ENCODE results near the gene GNPDA1.
A peak's percentile ranks its signal among the peaks of the same experiment; 100 is the strongest.
"Not testable (repeated sequence)": the region's sequence is repeated elsewhere in the genome, so short reads cannot be mapped to it uniquely, and the experiment has no call there.

GNPDA1 gene

DNA sequence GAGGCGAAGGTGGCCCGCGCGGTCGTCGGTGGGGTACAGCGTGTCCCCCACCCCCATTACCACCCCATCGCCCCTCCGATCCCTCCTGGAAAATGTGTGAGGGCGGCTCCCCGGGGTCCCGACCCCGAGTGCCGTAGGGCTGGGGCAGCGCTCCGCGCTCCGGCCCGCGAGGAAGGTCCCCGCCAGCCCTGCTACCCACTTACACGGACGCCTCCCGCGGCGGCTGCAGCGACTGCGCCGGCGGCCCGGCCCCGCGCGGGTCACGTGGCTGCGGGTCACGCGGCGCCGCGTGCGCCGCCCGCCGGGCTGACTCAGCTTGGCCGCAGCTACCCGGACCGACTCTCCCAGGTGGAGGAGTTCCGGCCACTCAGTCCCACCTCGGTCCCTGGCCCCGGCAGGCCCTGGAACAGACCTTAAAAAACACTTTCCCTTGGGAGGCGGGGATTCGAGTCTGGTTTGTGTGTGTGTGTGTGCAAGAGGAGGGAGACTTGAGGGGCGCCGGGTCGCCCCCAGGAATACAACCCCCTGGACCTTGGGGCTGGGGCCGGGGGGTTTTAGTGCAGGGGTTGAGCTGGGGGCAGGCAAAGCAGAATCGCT, at the start of gene GNPDA1:
GNPDA1 (minus strand) TSS at position 236 of the 597 bp plus-strand sequence. CDS start 992 bp downstream, outside the sequence.
- TF ChIP-seq CTCF (IDR thresholded peaks at IDR 0.05; ENCODE audit: control extremely low read depth, extremely low read depth, low read depth, missing control alignments) = no peak
- POLR2A ChIA-PET = interaction anchor here (0.6 kb wide), 1 partner anchor 44 kb away, joined by 3 read pairs; the partner anchor contains the start of gene RNF14
- CTCF ChIA-PET = interaction anchor here (1.0 to 11.1 kb wide), 9 partner anchors 15 to 421 kb away, joined by 3 to 225 read pairs (median 11); partner anchors contain the start of gene RNF14
- DNase-seq (ENCODE audit: extremely low spot score) = peak; percentile 87

DNA sequence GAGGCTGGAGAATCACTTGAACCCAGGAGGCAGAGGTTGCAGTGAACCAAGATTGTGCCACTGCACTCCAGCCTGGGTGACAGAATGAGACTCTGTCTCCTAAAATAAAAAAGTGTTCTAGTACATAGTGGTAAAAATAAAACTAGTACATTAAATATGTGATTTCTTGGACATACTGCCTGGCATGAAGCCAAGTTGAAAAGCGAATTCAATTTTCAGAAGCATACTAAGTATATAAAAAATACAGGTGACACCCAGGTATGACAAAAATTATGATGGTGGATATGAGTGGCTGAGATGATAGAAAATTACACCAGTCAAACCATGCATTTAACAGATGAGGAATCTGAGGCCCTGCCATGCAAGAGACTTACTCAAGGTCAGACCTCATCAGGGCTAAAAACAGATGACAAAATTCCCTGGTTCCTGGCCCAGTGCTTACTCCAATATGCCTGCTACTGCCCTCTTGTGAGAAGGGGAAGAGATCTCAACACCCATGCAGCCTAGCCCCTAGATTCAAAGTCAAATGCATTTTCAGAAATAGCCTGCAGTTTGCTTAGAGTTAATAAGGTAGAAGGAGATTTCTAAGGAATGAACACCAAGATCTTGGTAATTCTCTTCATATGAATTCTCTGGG, 46.6 kb upstream of the GNPDA1 start:
- POLR2A ChIA-PET = no interaction called here
- CTCF ChIA-PET = no interaction called here
- TF ChIP-seq CTCF (IDR thresholded peaks at IDR 0.05; ENCODE audit: control extremely low read depth, extremely low read depth, low read depth, missing control alignments) = no peak
- DNase-seq (ENCODE audit: extremely low spot score) = no peak

DNA sequence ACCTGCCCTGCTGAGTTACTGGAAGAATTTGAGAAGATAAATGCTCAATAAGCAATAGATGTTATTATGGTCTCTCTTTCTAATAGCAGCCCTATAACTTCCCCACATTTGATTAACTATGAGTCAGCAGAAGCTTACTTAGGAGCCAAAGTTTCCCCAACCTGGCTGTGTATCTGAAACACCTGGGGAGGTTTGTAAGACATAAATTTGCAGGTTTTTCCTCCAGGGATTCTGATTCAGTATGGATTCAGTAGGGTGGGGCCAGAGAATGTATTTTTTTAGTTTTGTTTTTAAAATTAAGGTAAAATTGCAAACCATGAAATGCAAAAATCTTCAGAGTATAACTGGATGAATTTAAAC, 44.9 kb upstream of the GNPDA1 start:
- CTCF ChIA-PET = interaction anchor here (0.8 kb wide), 1 partner anchor 25 kb away, joined by 3 read pairs; no protein-coding TSS in a partner anchor
- POLR2A ChIA-PET = no interaction called here
- no peak for TF ChIP-seq CTCF (IDR thresholded peaks at IDR 0.05; ENCODE audit: control extremely low read depth, extremely low read depth, low read depth, missing control alignments)
- no peak for DNase-seq (ENCODE audit: extremely low spot score)

DNA sequence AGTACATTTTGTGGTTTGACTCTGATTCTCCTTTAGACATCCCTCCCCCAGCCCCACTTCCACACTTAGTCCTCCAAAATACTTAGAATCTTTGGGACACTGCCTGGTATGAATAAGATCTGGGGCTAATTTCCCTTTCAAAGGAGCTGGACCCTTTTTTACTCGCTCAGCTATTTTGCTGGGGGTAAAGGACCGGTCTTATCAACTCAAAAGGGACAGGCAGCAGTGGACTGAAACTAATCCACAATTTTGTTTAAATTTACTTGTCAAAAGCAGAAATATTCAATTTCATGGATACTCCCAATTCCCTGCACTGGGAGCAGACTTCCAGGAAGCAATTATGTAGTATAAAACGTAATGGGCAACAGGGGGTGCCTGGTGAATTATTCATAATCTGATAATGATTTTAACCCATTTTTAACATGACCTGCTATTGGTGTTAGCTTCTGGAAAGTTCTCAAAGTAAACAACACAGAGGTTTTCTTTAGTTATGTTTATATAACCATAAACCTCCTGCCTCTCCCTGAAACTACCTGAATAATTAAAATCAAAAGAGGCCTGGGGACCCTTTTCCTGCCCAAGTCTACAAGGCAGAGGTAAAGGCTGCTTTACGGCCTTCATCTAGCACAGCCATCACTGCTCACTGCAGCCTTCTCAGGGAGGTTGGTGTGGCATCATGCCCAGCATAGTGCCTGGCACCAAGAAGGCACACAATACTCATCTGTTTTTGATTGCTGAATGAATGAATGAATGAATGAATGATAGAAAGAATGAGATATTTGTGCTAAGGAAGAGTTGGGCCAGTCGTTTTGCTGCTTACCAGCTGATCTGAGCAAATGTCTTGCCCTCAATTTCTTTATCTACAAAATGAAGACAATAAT, 44.2 kb upstream of the GNPDA1 start:
- ChIA-PET POLR2A (no interaction called here), CTCF (interaction anchor here (0.8 kb wide), 1 partner anchor 24 kb away, joined by 3 read pairs; no protein-coding TSS in a partner anchor)
- DNase-seq (ENCODE audit: extremely low spot score) = no peak
- TF ChIP-seq CTCF (IDR thresholded peaks at IDR 0.05; ENCODE audit: control extremely low read depth, extremely low read depth, low read depth, missing control alignments) = no peak

DNA sequence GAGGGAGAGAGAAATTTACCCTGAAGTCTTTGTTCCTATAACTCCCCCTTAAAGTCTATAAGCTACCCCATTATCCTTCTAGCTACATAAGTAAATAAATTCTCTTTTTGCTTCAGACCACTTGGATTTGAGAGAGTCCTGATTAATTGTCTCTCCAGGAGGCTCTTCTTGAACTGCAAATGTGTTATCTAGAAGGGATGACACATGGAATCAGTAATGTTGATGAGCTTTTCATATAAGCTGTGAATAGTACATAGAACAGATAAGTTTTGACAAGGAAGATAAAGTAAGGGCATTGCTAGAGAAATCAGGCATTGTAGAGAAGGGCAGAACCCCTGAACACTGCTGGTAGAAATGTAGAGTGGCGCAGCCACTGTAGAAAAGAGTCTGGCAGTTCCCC, 42.5 kb upstream of the GNPDA1 start:
- TF ChIP-seq CTCF (IDR thresholded peaks at IDR 0.05; ENCODE audit: control extremely low read depth, extremely low read depth, low read depth, missing control alignments) = no peak
- no peak for DNase-seq (ENCODE audit: extremely low spot score)
- CTCF ChIA-PET = interaction anchor here (0.9 kb wide), 1 partner anchor 659 kb away, joined by 3 read pairs; no protein-coding TSS in a partner anchor
- POLR2A ChIA-PET = no interaction called here

- no peak for DNase-seq (ENCODE audit: extremely low spot score)
- no peak for TF ChIP-seq CTCF (IDR thresholded peaks at IDR 0.05; ENCODE audit: control extremely low read depth, extremely low read depth, low read depth, missing control alignments)
- CTCF ChIA-PET = interaction anchor here (1.6 kb wide), 2 partner anchors 362 to 389 kb away, joined by 3 read pairs; no protein-coding TSS in a partner anchor
These were observed 40.8 kb upstream of the GNPDA1 start for GRCh38 chr5:142053426-142054151.

DNA sequence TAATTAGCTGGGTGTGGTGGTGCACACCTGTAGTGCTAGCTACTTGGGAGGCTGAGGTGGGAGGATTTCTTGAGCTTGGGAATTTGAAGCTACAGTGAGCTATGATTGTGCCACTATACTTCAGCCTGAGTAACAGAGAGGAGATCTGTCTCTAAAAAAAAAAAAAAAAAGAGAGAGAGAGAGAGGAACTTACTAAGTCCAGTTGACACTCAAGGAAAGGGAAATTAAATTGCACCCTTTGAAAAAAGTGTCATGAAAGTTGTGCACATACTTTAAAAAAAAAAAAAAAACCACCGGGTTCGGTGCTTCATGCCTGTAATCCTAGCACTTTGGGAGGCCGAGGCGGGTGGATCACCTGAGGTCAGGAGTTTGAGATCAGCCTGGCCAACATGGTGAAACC, 39.2 kb upstream of the GNPDA1 start:
- CTCF ChIA-PET; DNase-seq (ENCODE audit: extremely low spot score); POLR2A ChIA-PET: not testable (repeated sequence)

More at GRCh38 chr5:142053426-142054151, 40.8 kb upstream of the GNPDA1 start:
- POLR2A ChIA-PET = no interaction called here

Measured in GM10248 (cell line).